IMR-90 (cell line): Measurements from ENCODE around the gene CPLX4.

Experiments
- CTCF ChIP-seq: conservative IDR thresholded peaks from 2 replicates; pipeline ENCODE4 v1.5.1; 2012; ENCODE audit warnings: mild to moderate bottlenecking, low read depth, low read length, improper control_type of control experiment
- MXI1 ChIP-seq: IDR thresholded peaks from 2 replicates; pipeline ENCODE4 v1.6.1; 2012; ENCODE audit warnings: low read depth, mild to moderate bottlenecking, low read length, moderate library complexity, borderline replicate concordance
- POLR2A ChIP-seq: IDR thresholded peaks from 2 replicates; pipeline ENCODE4 v1.6.1; 2012; ENCODE audit warnings: mild to moderate bottlenecking, low read depth, low read length

- no peak for TF ChIP-seq CTCF
- no peak for TF ChIP-seq MXI1
- TF ChIP-seq POLR2A = no peak
Measured at GRCh38 chr18:59305295-59305694, 13.2 kb downstream of the CPLX4 start.
